ENCODE data around the gene CACNA1C.

Gene CACNA1C

DNA sequence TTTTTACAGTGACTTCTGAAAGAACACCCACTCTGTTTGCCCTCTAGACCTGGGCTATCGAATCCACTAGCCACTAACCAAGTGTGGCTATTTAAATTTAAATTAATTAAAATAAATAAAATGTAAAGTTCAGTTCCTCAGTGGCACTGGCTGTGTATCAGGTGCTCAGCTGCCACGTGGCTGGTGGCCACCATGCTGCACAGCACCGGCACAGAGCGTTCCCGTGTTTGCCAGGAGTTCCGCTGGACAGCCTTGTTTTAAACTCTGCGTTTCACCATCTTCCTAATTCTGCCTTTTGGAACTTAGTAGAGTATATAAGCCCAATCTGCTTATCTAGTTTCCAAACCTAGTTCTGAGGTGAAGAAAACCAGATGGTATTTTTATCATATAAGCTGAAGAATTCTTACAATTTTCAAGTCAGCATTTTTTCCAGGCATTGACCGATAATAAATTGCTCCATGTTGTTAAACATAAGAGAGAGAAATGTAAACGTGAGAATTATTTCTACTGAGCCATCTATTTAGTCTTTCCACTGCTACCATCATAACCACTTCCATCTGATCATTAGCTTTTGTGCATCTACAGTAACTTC is 339.0 kb downstream of the CACNA1C start:
- no peak for DNase-seq (ENCODE audit: low spot score)

DNA sequence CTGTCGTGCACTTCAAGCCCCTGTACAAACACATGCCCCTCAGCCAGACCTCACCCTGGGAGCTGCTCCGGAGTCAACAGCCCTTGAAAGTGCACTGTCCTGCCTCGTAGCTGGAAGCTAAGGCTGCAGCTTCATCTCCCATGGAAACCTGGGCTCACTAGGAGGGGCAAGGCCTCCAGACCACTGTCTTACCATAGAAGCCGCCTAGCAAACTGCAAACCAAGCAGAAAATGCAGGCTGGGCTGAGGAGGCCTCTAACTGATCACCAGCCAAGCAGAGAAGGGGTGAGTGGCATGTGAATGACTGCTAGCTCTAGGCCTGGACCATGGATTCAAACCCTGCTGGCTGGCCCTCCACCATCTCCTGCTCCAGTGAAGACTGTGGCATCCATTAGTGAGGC is 340.2 kb downstream of the CACNA1C start:
- DNase-seq (ENCODE audit: low spot score), result no peak

DNA sequence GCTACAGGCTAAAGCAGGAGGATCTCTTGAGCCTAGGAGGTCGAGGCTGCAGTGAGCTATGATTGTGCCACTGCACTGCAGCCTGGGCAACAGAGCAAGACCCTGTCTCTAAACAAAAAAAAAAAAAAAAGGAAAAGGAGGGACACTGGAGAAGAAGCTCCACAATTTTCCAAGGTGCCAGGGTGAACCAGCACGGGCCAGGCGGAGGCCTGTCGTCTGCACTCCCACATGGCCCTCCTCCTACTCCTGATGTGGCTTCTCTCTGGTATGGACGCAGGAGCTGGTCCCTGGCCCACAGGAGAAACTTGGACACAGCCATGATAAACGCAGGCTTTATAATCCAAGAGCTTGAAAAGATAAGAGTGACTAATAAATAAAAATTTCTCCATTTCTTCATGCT is 341.2 kb downstream of the CACNA1C start:
- no peak for DNase-seq (ENCODE audit: low spot score)

DNA sequence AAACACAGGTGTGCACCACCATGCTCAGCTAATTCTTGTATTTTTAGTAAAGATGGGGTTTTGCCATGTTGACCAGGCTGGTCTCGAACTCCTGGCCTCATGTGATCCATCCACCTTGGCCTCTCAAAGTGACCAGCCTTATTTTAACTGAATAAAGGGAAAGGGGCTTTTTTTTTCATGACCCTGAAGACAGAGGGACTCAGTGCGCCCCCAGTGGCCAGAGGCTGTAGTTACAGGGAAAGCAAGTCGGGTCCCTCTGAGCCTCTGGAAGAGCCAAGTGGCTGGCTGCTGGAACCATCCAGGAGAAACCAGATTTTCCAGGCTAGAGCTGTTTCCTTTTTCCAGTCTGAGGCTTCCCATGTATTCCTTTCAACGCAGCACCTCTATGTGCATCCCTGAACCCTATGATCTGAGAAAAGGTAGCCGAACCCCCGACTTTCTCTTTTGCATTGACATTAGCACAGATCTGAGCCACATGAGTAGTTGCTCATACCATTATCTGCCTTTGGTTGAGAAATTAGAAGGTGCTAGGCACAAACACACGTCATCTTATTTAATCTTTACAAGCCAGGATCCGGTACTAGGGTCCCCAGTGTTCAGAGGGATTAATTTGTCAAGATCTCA is 342.7 kb downstream of the CACNA1C start:
- DNase-seq (ENCODE audit: low spot score), result peak; percentile 56

DNA sequence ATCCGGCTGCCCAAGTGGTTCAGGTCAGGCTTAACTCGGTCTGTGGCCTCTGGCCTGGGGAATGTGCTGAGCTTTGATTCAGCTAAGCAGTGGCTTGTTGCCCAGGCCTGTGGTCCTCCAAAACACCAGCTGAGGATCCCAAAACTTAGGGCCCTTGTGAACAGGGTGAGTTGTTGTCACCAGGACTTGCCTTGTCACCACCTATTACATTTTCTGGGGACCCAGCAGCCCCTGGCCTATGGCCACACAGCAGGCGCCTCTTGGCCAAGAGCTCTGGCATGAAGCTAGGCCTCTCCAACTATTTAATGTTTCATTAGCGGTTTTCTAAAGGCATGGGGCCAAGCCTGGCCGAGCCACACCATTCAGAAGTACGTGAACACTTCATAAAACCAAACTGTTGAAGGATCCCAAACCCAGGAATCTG is 343.7 kb downstream of the CACNA1C start:
- peak; percentile 88 for DNase-seq (ENCODE audit: low spot score)

DNA sequence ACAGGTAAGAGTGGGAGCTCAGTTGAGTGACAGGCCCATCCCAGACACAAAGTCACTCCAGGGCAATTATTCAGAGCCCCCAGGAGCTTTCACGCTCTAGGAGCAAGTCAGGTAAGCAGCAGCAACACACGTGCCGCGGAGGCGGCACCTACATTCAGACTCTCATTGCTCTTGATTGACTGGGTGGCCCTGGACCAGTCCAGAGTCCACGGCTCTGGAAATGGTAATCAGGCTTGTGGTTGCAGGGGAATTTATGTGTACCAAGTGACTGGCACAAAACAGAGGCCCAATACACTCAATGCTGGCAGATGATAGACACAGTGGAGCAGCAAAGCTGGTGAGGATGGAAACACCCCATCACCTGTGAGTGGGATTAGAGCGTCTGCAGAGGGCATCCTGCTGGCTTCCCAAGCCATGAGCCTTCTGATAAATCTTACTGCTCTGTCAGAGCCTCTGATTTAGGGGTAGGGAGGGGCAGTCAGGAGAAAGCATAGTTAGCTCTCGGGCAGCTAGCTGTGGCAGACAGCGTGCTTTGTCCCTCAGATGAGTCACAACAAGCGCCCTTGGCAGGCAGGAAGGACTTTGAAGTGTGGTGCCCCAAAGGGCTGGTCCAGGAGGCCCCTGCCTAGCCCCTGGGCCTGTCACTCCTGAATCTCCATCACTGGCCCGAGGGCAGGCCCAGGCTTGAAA is 344.7 kb downstream of the CACNA1C start:
- no peak for DNase-seq (ENCODE audit: low spot score)

DNA sequence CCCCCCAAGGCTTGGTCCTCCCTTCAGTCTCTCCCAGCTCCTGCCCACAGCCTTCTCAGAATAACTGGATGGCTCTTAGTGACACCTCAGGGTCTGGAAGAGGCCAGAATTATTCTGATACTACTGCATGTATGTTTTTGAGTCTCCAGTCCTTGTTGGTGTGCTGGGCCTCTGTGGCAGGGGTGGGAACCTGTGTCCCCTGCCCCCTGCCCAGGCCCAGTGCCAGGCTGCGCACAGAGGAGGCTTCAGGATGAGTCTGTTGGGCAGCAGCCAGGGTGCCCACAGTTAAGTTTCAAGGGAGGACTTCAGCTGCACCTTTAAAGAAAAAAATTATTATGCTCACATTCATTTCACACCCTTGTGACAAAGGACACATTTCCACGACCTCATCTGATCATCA is 348.3 kb downstream of the CACNA1C start:
- no peak for DNase-seq (ENCODE audit: low spot score)

DNA sequence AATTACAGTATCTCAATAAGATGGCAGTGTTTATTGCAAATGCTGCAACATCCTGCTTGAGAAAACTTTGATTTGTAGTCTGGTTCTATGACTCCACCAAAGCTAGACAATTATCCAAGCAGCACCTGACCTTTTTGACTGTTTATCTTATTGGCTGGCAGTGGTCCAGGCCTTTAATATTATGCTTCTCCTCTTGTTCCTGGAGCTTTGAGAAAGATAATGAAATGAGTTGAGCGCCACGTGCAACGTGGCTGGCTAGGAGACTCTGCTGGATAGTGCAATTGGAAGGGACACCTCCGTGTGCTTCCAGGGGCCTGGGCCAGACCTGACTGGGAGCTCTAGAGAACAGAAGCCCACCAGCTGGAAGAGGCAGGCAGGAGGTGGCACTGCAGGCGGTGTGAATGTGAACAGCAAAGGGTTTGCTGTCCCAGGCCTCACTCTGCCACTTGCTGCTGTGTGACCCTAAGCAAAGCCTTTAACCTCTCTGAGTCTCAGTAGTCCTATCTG is 349.3 kb downstream of the CACNA1C start:
- no peak for DNase-seq (ENCODE audit: low spot score)

DNA sequence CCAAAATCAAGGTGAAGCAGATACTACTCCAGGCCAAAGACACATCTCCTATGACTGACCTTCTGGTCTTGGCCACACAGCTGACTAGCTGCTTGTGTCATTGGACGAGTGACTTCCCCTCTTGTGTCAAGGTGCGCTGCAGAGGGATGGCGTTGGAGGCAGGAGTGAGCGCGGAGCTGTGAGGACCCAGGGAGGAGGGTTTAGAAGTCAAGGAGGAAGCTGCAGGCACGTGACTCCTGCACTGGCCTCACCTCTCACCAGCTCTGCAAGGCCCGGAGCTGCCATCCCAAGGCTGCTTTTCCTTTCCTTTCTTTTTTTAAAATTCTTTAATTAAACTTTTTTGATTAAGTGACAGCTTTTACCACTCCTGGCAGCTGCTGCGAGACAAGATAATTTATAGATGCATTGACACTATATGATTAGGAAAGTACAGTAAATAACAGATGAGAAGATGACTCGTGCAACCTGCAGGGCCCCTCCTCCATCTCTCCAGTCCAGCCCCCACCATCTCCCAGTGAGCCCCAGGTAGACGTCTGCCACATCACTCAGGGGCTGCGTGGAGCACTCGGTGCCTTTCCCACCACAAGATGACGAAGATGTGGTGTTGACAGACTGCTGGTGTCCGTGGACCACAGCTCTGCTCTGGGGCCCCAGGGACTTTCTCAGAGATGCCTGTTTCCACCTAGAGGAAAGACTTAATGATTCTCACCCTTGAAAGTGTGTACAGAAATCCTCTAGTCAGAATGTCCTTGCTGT is 350.6 kb downstream of the CACNA1C start:
- no peak for DNase-seq (ENCODE audit: low spot score)

DNA sequence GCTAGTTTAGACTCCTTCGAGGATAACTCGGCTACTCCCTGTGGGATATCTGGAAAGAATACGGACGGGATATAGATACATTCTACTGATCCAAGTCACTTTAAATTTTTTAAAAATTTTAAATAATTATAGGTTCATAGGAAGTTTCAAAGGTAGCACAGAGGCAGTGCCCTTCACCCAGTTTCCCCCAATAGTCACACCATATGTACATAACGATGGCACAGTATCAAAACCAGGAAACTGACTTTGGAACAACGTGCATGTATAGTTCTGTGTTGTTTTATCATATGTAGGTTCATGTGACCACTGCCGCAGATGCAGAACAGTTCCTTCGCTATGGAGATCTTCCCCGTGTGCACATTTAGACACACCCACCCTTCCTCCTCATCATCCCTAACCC is 352.3 kb downstream of the CACNA1C start:
- DNase-seq (ENCODE audit: low spot score), result no peak

DNA sequence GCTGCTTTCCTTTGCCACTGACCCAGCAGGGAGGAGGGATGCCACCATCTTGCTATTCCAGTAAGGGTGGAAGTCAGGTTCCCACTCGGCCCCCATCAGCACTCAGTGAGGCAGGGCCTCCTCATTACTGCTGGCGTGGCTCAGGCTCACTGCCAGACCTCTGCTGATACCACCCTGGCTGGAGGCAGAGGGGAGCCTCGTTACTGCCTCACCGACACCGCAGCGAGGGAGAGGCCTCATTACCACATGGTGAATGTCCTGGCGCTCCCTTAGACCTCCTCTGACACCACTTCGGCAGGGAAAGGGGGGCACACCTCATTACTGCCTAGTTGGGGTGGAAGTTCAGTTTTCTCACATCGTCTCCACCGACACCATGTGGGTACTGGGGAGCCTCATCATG is 354.1 kb downstream of the CACNA1C start:
- DNase-seq (ENCODE audit: low spot score), result no peak

DNA sequence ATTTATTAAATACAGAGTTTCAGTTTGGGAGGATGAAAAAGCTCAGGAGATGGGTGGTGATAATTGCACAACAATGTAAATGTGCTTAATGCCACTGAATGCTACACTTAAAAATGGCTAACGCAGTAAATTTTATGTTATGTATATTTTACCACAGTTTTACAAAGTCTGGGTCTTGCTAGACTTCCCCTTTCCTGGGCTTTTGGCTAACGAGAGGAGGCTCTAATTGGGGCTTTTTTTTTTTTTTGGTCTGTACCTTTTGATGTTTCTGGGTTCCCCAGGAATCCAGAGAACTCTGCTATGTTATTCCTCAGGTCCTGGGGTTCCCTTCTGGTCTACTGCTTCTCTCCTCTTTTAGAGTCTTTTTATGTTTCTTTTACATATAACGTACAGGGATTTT is 355.5 kb downstream of the CACNA1C start:
- no peak for DNase-seq (ENCODE audit: low spot score)

DNA sequence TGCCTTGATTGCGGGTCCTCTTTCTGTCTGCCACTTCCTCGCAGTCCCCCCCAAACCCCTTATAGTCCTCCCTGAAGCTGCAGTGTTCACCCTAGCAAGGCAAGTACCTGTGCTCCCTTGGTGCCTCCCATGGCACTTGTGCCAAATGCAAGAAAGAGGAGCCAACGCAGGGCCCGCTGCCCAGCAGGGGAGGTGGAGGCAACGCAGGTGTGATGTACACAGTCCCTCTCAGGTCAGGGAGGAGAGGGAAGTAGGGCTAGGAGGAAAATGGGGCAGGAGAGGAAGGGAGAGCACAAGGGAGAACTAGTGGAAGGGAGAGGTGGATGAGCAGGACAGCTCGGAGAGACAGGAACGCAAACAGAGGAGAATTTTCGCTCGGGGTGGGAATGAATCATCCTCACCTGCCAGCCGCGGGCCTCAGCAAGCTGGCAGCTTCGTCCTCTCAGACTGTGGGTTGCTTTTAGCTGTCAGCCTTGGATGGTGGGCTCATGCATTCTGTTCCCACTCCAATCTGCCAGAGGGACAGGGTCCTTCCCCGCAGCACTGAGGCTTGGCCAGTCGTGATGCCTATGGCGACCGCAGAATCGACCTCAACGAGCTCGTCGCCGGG is 357.0 kb downstream of the CACNA1C start:
- DNase-seq (ENCODE audit: low spot score), result no peak

DNA sequence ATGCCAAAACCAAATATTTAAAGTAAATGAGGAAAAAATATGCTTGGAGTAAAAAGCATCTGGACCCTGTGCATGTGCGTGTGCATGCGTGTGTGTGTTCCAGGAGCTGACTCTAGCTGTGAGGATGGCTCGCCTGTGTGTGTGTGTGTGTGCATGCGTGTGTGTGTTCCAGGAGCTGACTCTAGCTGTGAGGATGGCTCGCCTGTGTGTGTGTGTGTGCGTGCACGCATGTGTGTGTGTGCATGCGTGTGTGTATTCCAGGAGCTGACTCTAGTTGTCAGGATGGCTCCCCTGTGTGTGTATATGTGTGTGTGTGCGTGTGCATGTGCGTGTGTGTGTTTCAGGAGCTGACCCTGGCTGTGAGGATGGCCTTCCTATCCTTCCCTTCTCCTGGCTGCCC is 357.7 kb downstream of the CACNA1C start:
- DNase-seq (ENCODE audit: low spot score), result no peak

DNA sequence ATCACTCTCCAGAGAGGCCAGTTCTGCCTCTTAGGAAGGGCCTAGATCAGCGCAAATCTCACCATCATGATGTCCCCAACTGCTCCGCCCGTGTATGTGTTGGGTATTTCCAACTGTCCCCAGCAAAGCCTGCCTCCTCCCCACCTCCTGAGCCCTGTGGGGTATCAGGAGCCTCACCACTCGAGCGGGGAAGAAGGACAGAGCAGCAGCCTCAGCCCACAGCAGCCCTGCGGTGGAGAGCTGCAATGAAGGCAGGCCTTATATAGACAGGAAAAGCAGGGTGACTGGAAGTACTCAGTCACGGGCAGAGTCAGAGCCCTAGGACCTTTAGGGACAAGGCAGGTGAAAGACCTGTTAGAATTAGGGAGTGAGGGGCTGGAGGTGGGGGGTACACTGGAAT is 358.2 kb downstream of the CACNA1C start:
- DNase-seq (ENCODE audit: low spot score), result no peak

DNA sequence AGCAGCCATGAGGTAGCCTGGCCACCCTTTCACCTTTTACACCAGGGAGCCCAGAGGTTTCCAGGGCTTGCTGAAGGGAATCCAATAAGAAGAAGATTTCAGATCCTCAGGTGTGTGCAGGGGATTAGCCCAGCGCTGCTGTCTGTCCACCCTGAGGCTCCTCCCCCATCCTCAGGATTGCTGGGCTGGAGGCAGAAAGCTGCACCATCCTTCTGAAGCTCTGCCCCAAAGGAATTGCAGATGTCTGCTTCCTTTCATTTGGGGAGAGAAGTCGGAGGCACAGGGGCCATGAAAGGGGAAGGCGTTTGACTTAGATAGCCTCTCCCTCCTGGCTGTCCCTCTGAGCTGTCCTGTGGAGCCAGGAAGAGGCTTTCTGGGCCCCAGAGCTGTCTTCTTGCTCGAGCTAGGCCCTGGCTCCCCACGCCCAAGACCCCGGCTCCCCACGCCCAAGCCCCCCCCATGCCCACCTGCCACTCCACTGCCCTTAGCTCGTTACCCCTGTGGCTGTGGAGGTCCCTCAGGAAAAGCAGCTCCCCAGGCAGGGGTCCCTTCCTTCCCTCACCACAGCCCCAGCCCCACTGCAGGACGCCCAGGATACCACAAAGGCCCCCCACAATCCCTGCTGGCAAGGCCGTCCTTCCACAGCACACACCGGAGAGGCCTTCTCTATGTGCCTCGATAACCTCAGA is 359.0 kb downstream of the CACNA1C start:
- DNase-seq (ENCODE audit: low spot score), result no peak

DNA sequence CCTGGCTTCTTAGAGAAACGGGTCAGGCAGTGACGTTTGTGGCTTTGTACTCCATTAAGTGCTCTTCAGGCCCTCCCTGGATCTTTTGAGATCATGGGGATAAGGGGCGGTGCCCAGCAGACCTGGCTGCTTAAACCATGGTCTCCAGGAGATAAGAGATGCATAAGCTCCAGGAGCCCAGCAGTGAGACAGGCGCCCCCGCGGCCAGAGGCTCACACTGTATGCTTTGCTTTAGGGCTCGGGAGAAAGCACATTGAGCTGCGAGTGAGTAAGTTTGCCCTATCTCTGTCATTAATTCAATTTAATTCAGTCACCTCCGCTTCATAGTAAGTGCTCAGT is 359.5 kb downstream of the CACNA1C start:
- DNase-seq (ENCODE audit: low spot score), result no peak

DNA sequence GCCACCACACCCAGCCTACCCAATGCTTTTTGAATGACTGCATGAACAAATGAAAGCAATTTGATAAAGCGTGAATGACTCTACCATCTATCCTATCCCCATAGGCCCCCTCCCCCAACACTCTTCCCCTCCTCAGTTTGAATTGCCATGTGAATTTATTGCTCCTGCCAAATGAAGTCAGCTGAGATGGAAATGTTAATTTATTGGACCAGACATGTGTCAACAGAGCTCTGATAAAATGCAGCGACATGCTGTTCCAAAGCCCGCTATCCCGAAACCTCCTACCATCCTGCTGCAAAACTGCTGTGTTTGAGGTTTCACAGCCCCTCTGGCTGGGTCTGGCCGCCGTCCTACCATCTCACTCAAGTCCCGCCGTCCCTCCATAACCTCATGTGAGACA is 360.5 kb downstream of the CACNA1C start:
- no peak for DNase-seq (ENCODE audit: low spot score)

DNA sequence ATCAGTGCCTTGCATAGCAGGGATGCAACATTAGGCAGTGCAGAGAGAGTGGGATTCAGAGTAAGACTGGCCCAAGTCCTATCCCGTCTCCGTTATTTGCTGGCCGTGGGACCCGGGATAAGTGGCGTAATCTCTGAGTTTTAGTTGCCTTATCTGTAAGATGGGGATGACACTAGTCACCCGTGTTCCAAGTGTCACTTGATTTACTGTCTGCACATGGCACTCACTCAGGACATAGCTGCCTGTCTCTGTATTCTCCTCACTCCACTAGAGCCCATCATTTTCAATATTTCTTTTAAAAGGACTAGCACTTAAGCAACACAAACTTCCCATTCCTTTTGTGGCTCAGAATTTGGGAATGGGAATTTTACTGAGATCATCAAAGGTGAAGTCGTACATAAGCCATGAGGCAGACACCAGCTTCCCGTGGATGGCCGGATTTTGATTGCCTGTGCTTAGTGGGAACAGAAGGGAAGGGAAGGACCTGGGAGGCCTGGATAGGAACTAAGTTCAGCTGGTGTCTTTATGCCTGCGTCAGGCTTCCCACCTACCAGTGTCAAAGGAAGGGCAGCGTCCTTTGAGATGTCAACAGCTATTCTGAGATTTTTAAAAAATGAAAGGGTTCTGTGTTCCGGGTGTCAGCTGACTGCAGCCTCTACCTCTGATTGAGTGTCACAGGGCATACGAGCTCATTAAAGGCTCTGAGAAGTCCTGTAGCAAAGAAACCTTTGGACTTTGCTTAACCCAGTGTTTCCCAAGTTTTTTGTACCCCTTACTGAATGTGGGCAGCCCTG is 361.4 kb downstream of the CACNA1C start:
- no peak for DNase-seq (ENCODE audit: low spot score)

DNA sequence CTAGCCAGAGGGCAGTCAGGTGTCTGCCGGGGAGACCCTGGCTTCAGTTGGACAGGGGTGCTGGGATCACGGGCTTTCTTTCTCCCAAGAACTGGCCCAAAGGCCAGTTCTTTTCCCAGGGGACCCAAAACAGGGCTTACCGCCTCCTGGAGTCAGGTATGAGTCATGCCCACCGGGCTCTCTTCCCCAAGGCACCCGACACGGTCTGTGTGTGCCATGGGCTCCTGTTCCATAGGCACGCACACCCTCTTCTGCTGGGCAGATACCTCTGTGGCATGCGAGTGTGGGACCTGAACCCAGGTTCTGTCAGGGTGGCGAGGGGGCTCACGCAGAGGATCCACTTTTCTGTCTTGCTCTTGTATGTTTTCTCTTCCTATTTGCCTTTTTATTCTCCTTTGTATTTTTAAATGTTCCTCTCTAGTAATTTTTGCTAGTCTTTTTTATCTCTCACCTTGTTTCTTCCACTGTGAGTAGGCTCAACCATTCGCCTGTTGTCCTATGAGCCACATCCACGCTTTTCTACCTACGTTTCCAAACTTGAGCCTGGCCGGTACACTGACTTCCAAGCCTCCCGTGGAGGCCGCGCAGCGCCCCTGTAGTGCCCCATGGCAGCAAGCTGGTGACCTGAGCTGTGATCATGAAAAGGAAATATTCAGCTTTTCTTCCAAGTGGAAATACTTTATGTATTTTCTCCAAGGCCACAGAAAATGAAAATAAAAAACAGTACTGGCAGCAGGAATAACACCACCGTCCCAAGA is 362.2 kb downstream of the CACNA1C start:
- no peak for DNase-seq (ENCODE audit: low spot score)

Data from GM03348 (cell line).